Measurements from ENCODE around the gene NKD1.

NKD1 gene

DNA sequence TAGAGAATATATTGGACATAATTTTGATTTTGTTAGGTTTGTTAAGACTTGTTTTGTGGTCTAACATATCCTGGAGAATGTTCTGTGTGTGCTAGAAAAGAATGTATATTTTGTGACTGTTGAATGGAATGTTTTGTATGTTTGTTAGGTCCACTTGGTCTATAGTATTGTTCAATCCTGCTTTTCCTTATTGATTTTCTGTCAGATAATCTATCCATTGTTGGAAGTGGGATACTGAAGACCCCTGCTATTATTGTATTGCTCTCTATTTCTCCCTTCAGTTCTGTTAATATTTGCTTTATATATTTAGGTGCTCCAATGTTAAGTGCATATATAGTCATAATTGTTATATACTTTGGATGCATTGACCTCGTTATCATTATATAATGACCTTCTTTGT, 33.0 kb upstream of the NKD1 start:
- no peak overlapping the region for H3K4me3 ChIP-seq (ENCODE audit: low read depth, low read length)
- TF ChIP-seq, protein P1, sequence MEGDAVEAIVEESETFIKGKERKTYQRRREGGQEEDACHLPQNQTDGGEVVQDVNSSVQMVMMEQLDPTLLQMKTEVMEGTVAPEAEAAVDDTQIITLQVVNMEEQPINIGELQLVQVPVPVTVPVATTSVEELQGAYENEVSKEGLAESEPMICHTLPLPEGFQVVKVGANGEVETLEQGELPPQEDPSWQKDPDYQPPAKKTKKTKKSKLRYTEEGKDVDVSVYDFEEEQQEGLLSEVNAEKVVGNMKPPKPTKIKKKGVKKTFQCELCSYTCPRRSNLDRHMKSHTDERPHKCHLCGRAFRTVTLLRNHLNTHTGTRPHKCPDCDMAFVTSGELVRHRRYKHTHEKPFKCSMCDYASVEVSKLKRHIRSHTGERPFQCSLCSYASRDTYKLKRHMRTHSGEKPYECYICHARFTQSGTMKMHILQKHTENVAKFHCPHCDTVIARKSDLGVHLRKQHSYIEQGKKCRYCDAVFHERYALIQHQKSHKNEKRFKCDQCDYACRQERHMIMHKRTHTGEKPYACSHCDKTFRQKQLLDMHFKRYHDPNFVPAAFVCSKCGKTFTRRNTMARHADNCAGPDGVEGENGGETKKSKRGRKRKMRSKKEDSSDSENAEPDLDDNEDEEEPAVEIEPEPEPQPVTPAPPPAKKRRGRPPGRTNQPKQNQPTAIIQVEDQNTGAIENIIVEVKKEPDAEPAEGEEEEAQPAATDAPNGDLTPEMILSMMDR (IDR thresholded peaks at IDR 0.05; ENCODE audit: borderline replicate concordance, insufficient read depth, low read depth, low read length) = no peak

GRCh38 chr16:50516401-50516800, 31.8 kb upstream of the NKD1 start:
- H3K4me3 ChIP-seq (ENCODE audit: low read depth, low read length) = no peak overlapping the region
- TF ChIP-seq, protein P1 (IDR thresholded peaks at IDR 0.05; ENCODE audit: borderline replicate concordance, insufficient read depth, low read depth, low read length) = no peak

DNA sequence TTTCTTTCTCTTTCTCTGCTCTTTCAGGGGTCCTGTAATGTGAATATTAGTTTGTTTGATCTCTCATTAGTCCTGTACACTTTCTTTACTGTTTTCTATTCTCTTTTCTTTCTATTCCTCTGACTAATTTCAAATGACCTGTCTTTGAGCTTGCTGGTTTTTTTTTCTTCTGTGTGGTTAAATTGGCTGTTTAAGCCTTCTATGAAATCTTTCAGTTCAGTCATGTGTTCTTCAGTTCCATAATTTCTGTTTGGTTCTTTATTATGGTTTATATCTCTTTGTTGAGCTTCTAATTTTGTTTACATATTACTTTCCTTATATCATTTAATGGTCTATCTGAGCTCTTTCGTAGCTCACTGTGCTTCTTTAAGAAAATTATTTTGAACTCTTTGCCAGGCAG, 31.3 kb upstream of the NKD1 start:
- TF ChIP-seq, protein P1 (IDR thresholded peaks at IDR 0.05; ENCODE audit: borderline replicate concordance, insufficient read depth, low read depth, low read length) = no peak
- H3K4me3 ChIP-seq (ENCODE audit: low read depth, low read length) = no peak overlapping the region

DNA sequence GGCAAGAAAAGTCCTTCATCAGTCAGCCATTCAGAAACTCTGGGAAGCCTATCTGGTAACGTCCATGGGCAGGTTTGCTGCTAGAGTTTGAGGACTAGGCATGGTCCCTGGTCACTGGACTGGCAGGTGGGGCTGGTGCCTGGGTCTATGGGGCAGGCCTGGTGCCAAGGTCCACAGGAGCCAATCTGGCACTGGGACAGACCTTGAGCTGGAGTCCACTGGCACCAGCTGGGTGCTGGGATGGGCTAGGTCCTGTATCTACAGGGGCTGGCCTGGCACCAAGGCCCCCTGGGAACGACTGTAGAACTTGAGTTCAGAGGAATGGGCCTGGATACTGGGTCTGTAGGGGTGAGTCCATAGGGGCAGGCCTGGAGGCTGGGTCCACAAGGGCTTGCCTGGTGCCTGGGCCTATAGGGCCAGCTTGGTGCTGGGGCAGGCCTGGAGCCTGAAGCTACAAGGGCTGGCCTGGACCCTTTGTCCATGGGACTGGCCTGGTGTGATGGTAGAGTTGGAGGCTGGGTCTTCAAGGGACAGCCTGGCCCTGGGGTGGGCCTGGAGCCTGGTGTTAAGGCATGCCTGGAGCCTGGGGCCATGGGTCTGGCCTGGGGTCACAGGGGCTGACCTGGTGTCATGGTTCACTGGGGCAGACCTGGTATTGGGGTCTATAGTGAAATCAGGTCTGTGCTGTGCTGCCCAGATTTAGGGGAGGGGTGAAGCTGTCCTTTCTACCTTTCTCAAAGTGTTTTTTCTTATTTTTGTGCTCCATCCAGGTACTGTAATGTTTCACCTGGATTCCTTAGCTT, 30.5 kb upstream of the NKD1 start:
- TF ChIP-seq, protein P1 (IDR thresholded peaks at IDR 0.05; ENCODE audit: borderline replicate concordance, insufficient read depth, low read depth, low read length) = no peak

DNA sequence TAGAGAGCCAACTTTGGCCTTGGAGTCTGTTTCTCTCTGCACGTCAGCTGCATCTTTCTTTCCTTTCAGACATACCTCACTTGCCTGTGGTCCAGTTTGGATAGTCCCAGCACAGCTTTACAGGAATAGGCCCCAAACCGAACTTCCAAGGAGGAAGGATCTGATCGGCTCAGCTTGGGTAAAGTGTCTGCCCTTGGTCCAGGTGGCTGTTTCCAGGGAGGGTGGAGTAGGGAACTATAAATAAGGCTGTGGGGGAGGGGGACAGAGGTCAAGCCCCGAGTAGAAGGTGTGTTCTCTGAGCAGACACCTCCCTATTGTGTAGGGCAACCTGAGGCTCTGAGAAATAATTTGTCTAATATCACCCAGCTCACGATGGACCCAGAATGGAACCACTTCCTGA, 29.2 kb upstream of the NKD1 start:
- H3K4me3 ChIP-seq (ENCODE audit: low read depth, low read length) = no peak overlapping the region
- TF ChIP-seq, protein P1 (IDR thresholded peaks at IDR 0.05; ENCODE audit: borderline replicate concordance, insufficient read depth, low read depth, low read length) = no peak

More for the DNA sequence above, 30.5 kb upstream of the NKD1 start:
- no peak overlapping the region for H3K4me3 ChIP-seq (ENCODE audit: low read depth, low read length)

DNA sequence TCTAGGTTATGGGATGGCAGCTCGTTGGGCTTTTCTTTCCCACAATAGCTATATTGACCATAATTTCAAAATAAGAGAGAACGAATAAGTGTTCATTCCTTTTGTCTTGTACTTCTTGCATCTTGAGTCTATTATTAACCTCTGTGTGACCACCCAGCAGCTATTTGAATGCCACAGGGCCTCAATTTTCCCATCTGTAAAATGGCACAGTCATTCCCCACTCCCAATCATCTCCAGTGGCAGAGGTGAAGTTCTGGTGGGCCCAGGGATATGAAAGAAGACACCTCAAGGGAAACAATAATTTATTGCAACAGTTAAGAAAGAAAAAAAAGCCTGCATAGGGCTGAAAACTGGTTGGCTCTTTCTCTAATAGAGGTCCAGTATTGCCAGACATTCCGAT, 28.6 kb upstream of the NKD1 start:
- H3K4me3 ChIP-seq (ENCODE audit: low read depth, low read length) = no peak overlapping the region
- TF ChIP-seq, protein P1 (IDR thresholded peaks at IDR 0.05; ENCODE audit: borderline replicate concordance, insufficient read depth, low read depth, low read length) = no peak
